ENCODE results near the gene IL4R.

- TF ChIP-seq CTCF (IDR thresholded peaks at IDR 0.05), result no peak
- TF ChIP-seq POLR2A (IDR thresholded peaks at IDR 0.05), result no peak
These were observed 15.6 kb upstream of the IL4R start for GRCh38 chr16:27298132-27298531.
